ENCODE measurements around the gene ENG.

Gene ENG

DNA sequence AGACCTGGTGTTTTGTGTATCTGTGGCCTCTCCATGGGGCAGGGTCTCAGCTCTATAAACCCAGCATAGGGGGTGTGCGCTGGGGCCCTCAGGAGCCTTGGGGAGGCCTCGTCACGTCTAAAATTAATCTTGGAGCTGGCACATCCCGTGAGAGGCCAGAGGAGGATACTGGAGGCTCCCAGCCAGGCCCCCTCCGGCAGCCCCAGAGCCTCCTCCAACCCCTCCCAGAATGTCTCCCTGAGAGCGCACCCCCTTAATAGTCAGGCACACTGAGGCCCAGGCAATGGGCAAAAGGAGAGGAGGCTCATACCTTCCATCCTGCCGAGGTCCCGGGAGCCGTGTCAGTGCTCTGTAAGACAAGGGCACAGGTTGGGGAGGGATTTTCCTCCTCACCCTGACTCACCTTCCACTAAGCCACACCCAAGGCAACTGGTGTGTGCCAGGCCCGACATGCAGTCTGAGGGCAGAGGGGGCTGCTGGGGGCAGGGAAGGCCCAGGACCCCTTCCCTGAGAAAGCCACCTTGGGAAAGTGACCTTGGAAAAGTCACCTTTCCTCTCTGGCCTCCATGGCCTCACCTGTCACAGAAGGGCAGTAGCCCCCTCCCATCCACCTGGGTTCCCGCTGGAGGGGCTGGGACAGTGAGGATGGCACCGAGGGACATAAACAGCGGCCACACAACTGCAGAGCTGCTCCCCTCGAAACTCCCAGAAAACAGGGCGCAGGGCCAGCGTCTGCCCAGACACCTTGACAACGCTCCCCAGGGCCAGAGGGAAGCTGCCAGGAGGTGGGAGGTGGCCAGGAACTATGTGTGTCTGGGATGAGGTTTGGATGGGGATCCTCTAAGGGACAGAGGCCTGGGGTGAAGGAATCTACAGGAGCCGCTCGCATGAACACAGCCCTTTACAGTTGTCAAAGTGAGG lies 20.1 kb upstream of the ENG start:
- Histone ChIP-seq H3K79me2 (ENCODE audit: insufficient read depth, low read length) (no peaks in the 10 kb centered on the region), H3K4me2 (ENCODE audit: low read depth, low read length, poor library complexity, severe bottlenecking) (no peak overlapping the region)

DNA sequence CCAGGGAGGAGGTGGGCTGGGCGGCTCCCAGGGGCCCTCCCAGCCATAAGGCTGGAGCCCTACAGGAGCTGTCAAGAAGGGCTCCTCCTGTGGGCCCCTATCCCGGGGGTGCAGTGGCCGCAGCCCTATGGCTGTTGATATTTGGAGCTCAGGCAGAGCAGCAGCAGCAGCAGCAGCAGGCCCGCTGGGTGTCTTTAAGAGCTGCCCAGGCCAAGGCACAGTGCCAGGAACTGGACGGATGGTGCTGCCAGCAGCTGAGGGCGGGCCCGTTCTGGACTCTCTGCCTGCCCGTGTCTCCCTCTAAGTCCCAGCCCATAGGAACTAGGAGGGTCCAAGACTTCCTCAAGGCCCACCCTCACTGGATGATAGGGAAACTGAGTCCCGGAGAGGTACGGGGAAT lies 19.4 kb upstream of the ENG start:
- H3K27me3 ChIP-seq (ENCODE audit: insufficient read depth, low read length, poor library complexity, severe bottlenecking): no peaks in the 10 kb centered on the region
- no peaks in the 10 kb centered on the region for H3K79me2 ChIP-seq (ENCODE audit: insufficient read depth, low read length)
- no peaks in the 10 kb centered on the region for H3K9me2 ChIP-seq (replicated peaks; ENCODE audit: low read depth, low read length)
- no peak overlapping the region for H2AFZ ChIP-seq (ENCODE audit: low read length)
- H3K9ac ChIP-seq (ENCODE audit: low read depth, low read length, poor library complexity, severe bottlenecking): no peak overlapping the region
- no peaks in the 10 kb centered on the region for H3K4me1 ChIP-seq (ENCODE audit: insufficient read depth, low read length, poor library complexity, severe bottlenecking)
- TF ChIP-seq EZH2phosphoT487 (IDR thresholded peaks at IDR 0.05; ENCODE audit: borderline replicate concordance): no peak
- TF ChIP-seq, protein P1, sequence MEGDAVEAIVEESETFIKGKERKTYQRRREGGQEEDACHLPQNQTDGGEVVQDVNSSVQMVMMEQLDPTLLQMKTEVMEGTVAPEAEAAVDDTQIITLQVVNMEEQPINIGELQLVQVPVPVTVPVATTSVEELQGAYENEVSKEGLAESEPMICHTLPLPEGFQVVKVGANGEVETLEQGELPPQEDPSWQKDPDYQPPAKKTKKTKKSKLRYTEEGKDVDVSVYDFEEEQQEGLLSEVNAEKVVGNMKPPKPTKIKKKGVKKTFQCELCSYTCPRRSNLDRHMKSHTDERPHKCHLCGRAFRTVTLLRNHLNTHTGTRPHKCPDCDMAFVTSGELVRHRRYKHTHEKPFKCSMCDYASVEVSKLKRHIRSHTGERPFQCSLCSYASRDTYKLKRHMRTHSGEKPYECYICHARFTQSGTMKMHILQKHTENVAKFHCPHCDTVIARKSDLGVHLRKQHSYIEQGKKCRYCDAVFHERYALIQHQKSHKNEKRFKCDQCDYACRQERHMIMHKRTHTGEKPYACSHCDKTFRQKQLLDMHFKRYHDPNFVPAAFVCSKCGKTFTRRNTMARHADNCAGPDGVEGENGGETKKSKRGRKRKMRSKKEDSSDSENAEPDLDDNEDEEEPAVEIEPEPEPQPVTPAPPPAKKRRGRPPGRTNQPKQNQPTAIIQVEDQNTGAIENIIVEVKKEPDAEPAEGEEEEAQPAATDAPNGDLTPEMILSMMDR (conservative IDR thresholded peaks at IDR 0.05; ENCODE audit: low read length): no peak
- no peaks in the 10 kb centered on the region for H3K9me3 ChIP-seq (ENCODE audit: insufficient read depth, low read depth, low read length)
- no peak overlapping the region for H3K4me2 ChIP-seq (ENCODE audit: low read depth, low read length, poor library complexity, severe bottlenecking)
- no peaks in the 10 kb centered on the region for H4K20me1 ChIP-seq (ENCODE audit: insufficient read depth, low read length, poor library complexity, severe bottlenecking)
- no peaks in the 10 kb centered on the region for H3F3A ChIP-seq (ENCODE audit: low read depth)
- H3K4me3 ChIP-seq (ENCODE audit: low read length, poor library complexity, severe bottlenecking): no peak overlapping the region
- H3K36me3 ChIP-seq (ENCODE audit: insufficient read depth, low read length): no peaks in the 10 kb centered on the region

More for the DNA sequence above, 20.1 kb upstream of the ENG start:
- H3K36me3 ChIP-seq (ENCODE audit: insufficient read depth, low read length): no peaks in the 10 kb centered on the region
- no peaks in the 10 kb centered on the region for H4K20me1 ChIP-seq (ENCODE audit: insufficient read depth, low read length, poor library complexity, severe bottlenecking)
- H3K27me3 ChIP-seq (ENCODE audit: insufficient read depth, low read length, poor library complexity, severe bottlenecking): no peaks in the 10 kb centered on the region
- no peak overlapping the region for H3K9ac ChIP-seq (ENCODE audit: low read depth, low read length, poor library complexity, severe bottlenecking)
- no peaks in the 10 kb centered on the region for H3K4me1 ChIP-seq (ENCODE audit: insufficient read depth, low read length, poor library complexity, severe bottlenecking)
- no peaks in the 10 kb centered on the region for H3K9me2 ChIP-seq (replicated peaks; ENCODE audit: low read depth, low read length)
- no peaks in the 10 kb centered on the region for H3F3A ChIP-seq (ENCODE audit: low read depth)
- no peak overlapping the region for H2AFZ ChIP-seq (ENCODE audit: low read length)
- TF ChIP-seq, protein P1 (conservative IDR thresholded peaks at IDR 0.05; ENCODE audit: low read length): no peak
- H3K9me3 ChIP-seq (ENCODE audit: insufficient read depth, low read depth, low read length): no peaks in the 10 kb centered on the region
- H3K4me3 ChIP-seq (ENCODE audit: low read length, poor library complexity, severe bottlenecking): no peak overlapping the region

DNA sequence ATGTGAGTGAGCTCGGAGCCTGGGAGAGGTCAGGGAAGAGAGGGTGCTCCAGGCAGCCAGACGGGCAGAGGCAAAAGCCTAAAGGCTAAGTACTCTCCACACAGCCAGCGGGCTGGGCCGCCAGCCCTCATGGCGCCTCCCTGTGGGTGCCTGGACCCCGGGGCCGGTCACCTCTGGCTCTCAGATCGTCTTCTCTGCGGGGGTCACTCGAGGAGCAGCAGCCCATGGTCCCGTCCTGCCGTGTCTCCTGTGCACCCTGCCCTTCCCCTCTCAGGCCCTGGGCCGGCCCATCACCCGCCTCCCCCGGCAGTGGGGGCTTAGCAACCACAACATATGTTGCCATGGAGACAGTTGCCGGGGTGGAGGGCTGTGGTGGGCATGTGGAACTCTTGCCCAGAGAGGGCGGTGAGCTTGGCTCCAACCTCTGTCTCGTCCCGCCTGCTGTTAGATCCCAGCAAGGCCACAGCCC lies 18.8 kb upstream of the ENG start:
- H3K79me2 ChIP-seq (ENCODE audit: insufficient read depth, low read length): no peaks in the 10 kb centered on the region
- no peak overlapping the region for H3K9ac ChIP-seq (ENCODE audit: low read depth, low read length, poor library complexity, severe bottlenecking)
- no peaks in the 10 kb centered on the region for H3K27me3 ChIP-seq (ENCODE audit: insufficient read depth, low read length, poor library complexity, severe bottlenecking)
- H4K20me1 ChIP-seq (ENCODE audit: insufficient read depth, low read length, poor library complexity, severe bottlenecking): no peaks in the 10 kb centered on the region
- TF ChIP-seq, protein P1 (conservative IDR thresholded peaks at IDR 0.05; ENCODE audit: low read length): no peak
- no peak for TF ChIP-seq EZH2phosphoT487 (IDR thresholded peaks at IDR 0.05; ENCODE audit: borderline replicate concordance)
- no peak overlapping the region for H3K4me3 ChIP-seq (ENCODE audit: low read length, poor library complexity, severe bottlenecking)
- no peaks in the 10 kb centered on the region for H3K4me1 ChIP-seq (ENCODE audit: insufficient read depth, low read length, poor library complexity, severe bottlenecking)
- H3K4me2 ChIP-seq (ENCODE audit: low read depth, low read length, poor library complexity, severe bottlenecking): no peak overlapping the region
- H3K36me3 ChIP-seq (ENCODE audit: insufficient read depth, low read length): no peaks in the 10 kb centered on the region
- H3K9me3 ChIP-seq (ENCODE audit: insufficient read depth, low read depth, low read length): no peaks in the 10 kb centered on the region
- no peaks in the 10 kb centered on the region for H3K9me2 ChIP-seq (replicated peaks; ENCODE audit: low read depth, low read length)
- H2AFZ ChIP-seq (ENCODE audit: low read length): no peak overlapping the region
- H3F3A ChIP-seq (ENCODE audit: low read depth): no peaks in the 10 kb centered on the region

Data from Loucy (cell line).